GM19240 (cell line): Measurements from ENCODE around the gene HMG20B.

Experiments used
- DNase-seq: peaks from one replicate; pipeline ENCODE4 v3.0.0; 2011; ENCODE audit warnings: low spot score; ENCODE audit not compliant: insufficient read length

The HMG20B gene

GRCh38 chr19:3606690-3607289 lies 34.0 kb downstream of the HMG20B start, which contains the start of gene TBXA2R:
TSS of gene TBXA2R (minus strand) at chr19:3606875. CDS start at chr19:3600634, 6,241 bp downstream.
- peak; percentile 71 for DNase-seq

DNA sequence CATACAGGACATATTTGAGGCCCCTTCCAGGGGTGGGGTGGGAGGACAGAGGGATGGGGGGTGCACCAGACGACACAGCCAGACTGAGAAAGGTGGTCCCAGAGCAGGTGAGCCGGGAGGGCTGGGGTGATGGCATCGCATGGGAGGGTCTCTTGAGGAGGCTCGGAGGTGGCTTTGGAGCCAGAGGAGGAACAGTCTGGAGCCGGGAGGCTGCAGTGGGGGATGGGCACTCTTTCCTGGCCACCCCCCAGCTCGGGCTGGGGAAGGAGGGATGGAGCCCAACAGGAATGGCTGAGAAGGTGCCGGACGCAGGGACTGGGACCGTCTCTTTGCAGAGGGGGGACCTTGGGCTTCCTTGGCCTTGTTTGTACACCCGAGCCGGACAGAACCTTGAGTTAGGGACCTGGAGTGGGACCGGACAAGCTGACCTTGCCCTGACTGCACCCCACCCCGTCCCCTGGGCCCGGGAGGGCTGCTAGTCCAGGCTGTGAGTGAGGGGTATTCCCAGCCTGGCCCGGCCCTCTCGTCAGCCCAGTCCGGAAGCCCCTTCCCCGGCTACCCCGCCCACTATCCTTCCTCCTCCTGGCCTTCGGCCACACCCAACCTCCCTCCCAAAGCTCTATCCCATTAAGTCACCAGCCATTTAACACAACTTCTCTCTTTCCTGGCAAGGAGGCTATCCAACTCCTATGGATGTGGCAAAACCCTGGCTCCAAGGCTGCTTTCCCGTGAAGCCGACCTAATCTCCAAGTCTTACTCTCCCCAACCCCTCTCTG lies 34.7 kb downstream of the HMG20B start:
- no peak for DNase-seq

GRCh38 chr19:3608079-3608641 lies 35.4 kb downstream of the HMG20B start:
- DNase-seq: no peak

- DNase-seq: no peak
These were observed 36.1 kb downstream of the HMG20B start for GRCh38 chr19:3608750-3609322.

GRCh38 chr19:3609779-3610719 lies 37.3 kb downstream of the HMG20B start:
- DNase-seq: no peak

GRCh38 chr19:3610745-3611717 lies 38.3 kb downstream of the HMG20B start:
- DNase-seq: no peak

DNA sequence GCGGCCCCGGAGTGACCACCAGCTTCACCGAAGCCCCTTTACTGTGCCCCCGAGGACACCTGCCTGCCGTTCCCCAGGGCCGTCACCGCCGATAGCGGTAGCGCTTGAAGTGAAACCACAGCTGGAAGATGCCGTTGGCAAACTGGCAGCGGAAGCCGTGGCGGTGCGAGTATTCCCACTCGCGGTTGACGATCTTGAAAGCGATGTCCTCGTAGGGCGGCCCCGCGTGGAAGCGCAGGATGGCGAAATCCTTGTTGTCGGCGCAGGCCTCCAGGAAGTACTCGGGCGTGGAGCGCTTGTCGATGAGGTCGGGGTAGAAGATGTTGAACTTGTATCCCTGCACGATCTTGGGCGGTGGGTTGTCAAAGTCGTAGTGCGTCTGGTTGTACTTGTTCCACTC lies 39.1 kb downstream of the HMG20B start:
- DNase-seq: no peak

GRCh38 chr19:3612330-3612729 lies 39.6 kb downstream of the HMG20B start:
- DNase-seq: no peak

- no peak for DNase-seq
These were observed 40.4 kb downstream of the HMG20B start for GRCh38 chr19:3612901-3613741.

DNA sequence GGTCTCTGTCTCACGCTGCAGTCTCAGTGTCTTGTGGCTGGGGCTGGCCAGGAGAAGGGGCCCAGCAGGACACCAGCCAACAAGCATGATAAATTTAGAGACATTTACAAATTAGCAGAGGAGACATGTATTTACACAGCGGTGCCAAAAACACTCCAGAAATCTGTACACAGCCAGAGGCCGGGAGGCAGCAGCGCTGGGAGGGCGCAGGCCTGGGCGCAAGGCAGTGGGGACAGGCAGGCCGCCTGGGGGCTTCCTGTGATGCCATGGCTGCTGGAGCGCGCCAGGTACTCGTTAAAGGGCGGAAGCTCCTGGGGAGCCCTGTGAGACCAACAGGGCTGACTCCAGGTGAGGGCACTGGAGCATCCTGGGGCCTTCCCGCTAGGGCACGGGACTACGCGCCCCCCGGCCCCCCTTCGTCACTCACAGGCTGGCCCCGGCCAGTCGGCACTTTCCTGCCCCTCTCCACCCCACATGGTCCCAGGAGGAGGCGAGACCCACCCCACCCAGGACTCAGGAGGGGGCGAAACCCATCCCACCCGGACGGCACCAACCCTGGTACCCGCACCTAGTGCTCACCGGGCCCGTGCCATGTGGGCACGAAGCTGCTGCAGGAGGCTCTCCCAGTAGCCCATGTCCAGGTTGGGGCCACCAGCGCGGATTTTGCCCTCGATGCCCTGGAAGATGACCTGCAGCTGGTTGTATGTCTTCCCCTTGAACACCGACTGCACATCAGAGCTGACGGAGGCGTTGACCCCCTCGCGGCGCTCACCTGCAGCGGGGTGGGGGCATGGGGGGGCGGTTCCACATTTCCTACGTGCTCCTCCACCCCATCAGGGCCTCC lies 41.3 kb downstream of the HMG20B start:
- no peak for DNase-seq

- no peak for DNase-seq
These were observed 42.2 kb downstream of the HMG20B start for GRCh38 chr19:3614858-3615505.

DNA sequence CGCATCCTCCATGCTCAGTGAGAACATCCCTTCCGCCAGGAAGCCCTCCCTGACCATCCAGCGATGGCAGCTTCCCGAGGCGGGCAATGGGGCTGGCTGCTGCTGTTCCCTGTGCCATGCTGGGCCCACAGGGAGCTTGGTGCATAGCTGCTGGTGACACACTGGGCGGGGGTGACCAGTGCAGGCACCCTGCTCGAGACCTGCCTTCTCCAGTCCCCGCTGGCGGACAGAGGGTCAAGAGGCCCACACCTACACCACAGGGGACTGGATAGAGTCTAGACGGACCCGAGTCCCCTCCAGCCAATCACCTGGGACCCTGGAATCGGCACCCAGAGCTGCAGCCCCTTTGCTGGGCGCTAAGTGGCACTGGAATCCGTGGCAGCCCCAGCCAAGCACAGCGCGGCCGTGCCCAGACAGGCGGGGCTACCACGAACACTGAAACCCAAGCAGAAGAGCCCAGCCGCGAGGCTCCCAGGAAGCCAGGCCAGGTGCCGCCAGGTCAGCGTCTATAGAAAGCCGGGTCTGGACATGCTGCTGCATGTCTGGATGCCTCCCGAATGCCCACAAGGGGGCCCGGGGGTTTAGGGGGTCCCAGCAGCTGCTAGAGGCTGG lies 42.9 kb downstream of the HMG20B start:
- no peak for DNase-seq

DNA sequence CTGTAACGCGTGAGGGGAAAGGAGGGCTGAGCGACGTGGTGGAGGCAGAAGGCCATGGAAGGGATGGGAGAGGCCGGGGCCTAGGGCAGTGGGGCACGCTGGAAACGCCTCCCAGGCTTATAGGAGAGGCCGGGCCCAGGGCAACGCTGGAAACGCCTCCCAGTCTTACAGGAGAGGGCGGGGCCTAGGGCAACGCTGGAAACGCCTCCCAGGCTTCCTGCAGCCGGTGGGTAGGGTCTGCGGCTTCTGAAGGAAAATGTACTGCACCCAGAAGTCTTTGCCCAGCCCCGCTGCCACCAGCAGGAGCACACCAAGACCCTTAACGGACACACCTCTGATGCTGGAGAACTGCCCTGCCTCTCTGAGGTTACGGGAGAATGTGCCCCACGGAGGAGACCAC lies 44.7 kb downstream of the HMG20B start:
- no peak for DNase-seq

DNA sequence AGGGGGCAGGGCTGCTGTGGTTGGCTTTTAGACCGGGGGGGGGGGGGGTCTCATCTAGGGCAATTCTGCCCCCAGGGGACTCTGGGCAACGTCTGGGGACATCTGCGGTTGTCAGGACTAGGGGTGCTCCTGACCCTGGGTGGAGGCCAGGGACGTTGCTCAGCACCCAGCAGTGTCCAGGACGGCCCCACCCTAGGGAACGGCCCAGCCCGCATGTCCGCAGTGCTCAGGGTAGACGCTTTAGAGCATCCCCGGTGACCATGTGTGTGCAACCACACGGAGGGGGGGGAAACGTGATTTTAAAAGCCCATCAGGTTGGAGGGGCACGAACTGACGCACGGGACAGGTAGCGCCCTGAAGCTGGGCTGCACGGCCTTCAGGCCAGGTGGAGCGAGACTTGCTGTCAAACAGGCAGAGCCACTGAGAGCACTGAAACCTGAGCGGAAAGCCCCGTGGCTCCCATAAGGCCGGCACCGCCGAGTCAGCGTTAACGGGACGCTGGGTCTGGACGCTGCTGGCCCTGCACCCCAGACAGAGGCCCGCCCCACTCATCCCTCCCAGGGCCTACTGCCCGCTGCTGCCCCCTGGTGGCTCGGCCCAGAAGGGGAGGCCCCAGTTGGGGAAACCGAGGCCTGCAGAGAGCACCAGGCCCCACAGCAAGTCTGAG lies 45.5 kb downstream of the HMG20B start:
- peak; percentile 92 for DNase-seq

DNA sequence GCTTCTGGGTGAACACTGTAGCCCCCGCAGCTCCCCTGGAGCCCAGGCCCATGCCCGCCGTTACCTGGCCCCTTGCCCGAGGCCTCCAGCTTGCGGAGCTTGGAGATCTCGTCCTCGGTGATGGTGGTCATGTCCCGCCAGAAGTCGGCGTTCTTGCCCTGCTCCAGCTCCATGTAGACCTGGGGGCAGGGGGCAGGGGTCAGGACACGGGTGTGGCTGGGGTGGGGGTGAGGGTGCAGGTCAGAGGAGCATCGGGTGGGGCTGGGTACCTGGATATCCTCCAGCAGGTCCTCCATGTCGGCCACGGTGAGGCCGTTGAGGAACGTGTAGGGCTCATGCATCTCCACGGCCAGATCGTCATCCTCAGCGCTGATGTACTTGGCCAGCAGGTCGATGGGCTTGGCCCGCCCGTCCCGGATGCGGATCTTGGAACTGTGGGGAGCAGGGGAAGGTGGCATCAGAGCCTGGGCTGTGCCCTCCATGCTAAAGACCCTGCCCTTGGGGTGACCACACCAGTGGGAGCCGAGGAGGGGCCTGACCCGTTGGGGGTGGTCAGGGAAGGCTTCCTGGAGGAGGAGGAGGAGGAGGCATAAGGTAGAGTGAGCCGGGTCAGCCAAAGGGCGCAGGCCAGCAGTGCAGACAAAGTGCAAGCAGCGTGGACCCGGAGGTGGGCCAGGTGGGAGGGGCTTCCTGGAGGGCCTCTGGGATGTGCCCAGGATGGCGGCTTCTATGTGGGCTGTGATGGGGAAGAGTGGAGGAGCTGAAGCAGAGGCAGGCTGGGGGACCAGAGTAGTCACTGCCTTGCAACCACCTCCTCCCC lies 46.3 kb downstream of the HMG20B start:
- DNase-seq: no peak

GRCh38 chr19:3619631-3620012 lies 46.9 kb downstream of the HMG20B start:
- DNase-seq: no peak
